HPDE6-E6E7 (cell line): Measurements from ENCODE around the gene MIDN.
"Not testable (repeated sequence)": the region's sequence is repeated elsewhere in the genome, so short reads cannot be mapped to it uniquely, and the experiment has no call there.

Source experiments
- DNase-seq: peaks from one replicate; pipeline ENCODE4 v3.0.0; 2011; ENCODE audit warnings: missing footprints; ENCODE audit errors: extremely low spot score

Gene MIDN

DNA sequence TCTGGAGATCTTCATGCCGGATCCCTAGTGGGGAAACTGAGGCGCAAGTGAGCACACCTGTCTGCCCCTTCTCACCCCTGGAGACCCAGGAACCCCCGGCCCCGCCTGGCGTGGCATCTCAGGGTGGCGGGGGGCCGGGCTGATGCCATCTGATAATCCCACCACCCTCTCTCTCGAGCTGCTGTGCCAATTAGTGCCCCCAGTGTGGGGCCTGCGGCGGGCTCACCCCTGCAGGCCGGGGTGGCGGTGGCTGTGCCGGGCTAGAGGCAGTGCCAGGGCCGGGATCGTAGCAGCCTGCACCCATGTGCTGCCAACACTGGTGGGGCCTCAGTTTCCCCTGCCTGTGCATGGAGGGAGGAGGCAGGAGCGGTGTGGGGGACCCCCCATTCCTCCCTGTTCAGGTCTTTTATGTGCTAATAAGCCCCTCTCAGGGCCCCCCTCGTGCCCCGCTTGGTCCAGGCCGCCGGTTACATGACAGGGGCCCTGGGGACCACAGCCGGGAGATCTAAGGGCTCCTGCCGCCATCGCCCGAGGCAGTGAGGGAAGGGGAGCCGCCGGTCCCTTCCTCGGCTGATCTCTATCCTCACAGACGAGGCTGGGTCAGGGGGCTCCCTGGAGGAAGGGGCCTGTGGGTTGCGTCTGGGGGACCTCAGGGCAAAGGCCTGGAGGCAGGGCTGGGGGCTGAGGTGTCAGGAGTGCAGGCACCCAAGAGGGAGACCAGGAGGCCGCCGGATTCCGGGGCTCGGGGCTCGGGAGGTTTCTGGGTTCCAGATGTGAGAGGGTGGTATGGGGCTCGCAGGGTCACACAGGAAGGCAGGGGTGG, 45.6 kb downstream of the MIDN start:
- no peak for DNase-seq

DNA sequence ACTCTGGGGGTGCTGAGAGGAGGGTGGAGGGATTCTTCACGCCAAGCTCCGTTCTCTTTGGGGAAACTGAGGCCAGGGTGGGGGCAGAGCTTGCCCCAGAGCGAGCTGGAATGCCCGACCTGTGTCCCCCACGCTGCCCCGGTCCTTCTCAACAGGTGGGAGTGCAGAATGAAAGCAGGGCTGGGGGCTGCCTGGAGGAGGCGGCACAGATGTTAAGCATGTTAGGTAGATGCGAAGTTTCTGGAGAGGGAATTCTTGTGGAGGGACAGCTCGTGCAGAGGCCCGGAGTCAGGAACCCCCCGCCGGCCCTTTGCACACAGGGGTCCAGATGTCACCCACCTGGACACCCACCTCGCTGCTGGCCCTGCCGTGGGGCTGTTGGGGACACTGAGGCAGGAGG, 46.3 kb downstream of the MIDN start:
- DNase-seq = no peak

DNA sequence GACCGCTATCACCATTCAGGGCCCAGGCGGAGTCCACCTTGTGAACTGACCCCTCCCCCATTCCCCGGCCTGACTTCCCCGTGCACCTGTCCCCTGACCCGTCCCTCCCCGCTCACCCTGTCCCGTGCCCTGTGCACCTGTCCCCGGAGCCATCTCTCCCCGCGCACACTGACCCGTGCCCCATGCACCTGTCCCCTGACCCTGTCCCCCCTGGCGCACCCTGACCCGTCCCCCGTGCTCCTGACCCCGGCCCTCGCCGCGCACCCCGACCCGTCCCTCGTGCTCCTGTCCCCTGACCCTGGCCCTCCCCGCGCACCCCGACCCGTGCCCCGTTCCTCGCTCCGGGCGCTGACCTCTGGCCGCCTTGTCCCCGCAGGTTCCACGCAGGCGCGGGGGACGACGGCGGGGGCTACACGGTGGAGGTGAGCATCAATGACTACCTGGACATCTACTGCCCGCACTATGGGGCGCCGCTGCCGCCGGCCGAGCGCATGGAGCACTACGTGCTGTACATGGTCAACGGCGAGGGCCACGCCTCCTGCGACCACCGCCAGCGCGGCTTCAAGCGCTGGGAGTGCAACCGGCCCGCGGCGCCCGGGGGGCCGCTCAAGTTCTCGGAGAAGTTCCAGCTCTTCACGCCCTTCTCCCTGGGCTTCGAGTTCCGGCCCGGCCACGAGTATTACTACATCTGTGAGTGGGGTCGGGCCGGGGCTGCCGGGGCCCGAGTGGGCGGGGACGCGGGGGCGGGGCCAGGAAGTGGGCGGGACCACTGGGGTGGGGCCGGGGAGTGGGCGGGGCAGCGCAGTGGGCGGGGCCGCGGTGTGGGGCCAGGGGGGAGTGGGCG, 47.0 kb downstream of the MIDN start:
- DNase-seq = no peak

DNA sequence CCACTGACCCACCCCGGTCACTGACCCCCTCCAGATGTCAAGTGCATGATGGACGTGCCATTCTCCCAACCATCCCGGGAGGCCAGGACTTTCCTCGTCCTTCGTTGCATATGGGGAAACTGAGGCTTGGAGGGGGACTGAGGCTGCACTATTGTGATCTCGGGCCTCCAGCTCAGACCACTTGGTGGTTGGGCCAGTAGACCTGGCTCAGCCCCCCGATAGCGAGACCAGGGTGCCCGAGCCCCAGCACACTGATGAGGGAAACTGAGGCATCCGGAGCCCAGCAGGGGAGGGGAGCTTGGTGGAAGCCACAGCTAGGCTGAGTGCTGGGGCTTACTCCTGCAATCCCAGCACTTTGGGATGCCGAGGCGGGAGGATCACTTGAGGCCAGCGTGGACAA, 47.7 kb downstream of the MIDN start:
- no peak for DNase-seq

DNA sequence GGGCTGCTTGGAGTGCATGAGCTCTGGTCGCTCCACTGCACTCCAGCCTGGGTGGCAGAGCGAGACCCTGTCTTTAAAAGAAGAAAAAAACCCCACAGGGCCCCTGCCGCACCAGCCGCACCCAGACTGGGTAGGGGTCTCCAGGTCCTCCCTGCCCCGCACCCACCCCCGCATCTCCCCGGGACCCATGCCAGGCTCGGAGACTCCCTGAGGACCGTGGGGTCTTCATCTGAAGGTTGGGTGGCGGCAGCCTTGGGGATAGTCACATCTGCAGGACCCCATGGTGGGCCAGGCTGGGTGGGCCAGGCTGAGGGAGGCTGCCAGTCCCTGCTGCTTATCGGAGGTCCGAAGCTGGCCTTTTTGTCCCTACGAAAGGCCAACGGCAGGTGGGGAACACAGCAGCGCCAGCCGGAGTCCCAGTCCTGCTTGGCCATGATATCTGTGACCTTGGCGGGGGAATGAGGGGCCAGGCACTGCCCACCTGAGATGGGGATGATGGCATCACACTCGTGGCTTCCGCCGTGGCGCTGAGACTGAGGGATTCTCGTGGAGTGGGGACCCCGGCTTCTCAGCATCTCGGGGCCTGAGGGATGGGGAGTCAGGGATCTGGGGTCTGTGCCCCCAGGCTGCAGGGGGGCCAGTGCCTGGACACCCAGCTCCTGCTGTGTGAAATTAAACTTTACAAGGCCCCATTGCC, 48.3 kb downstream of the MIDN start:
- DNase-seq = no peak

DNA sequence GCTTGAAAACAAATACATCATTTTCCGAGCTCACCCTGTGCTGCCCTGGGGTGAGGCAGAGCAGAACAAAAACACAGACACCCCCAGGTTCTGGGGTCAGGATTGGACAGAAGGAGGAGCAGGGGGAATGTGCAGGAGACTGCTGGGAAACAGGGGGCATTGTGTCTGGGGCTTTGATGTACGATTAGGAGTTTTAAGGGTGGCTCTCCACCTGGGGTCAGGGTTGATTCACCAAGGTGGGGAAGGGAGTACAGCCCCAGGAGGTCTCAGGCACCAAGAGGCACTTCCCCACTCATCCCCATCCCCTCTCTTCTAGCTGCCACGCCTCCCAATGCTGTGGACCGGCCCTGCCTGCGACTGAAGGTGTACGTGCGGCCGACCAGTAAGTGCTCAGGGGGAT, 49.9 kb downstream of the MIDN start:
- DNase-seq = no peak

DNA sequence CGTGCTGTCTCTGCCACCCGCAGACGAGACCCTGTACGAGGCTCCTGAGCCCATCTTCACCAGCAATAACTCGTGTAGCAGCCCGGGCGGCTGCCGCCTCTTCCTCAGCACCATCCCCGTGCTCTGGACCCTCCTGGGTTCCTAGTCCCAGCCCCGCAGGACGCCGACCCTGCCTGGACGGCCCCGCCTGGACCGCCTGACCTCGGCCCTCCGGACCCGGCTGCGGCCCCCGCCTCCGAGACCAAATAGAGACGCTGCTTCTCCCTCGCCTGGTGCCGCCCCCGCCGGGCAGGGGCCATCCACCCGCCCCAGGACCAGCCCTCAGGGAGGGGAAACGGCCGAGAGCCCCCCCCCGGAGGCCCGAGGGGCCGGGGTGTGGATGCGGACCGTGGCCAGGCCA, 51.4 kb downstream of the MIDN start:
- DNase-seq = no peak

DNA sequence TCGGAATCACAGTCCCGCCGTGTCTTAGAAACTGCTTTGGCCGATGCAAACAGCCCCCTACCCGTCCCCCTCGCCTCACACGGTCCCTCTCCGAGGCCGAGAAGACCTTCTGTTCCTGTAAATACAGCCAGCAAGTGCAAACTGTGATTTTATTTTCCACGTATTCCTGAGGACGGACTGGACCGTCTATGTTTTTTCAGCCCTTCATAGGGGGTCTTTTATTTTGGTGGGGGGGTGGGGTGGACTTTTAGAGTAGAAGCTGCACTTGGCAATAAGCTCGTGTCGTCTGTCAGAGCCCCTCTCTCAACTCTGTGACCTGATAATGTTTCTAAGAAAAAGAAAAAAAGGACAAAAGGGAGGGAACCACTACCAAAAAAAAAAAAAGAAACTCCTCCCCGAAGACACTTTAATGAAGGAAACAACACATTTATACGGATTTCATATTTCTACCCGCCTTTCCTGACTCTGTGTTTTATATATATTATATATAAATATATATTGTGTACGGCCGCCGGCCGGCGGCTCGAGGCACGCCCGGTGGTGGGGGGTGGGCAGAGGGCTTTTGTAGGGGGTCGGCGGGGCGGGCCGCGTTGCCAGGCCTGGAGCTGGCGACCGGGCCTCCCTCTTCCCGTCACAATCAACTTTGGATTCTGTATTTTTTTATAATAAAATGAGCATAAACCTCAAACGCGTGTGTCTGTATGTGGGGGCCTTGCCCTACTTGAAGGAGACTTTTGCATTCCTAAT, 52.5 kb downstream of the MIDN start:
- DNase-seq = no peak

DNA sequence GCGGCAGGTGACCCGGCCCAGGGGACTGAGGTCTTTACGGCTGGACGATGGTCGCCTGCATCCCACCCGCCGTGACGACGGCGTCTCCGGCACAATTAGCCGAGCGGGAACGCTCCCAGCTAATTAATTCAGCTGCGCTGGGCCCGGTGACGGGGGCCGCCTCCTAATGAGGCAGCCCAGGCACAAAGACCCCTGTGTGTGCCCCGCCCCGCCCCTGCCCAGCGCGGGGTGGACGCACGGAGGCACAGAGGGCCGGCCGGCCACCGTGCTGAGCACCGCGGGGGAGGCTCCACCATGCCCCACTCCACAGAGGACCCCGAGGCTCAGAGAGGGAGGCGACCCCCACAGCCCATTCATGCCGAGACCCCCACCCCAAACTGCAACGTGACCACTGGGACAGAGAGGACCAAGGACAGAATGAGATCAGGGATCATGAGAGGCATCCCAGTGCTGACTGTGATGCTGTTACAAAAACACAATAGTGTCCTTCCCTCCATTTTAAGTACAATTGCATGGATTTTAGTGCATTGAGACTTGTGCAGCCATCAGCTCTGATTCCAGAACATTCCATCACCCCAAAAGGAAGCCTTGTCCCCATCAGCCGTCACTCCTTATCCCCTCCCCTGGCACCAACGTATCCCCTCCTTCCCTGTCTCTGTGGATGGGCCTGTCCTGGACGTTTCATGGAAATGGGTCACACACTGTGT, 54.3 kb downstream of the MIDN start:
- no peak for DNase-seq

DNA sequence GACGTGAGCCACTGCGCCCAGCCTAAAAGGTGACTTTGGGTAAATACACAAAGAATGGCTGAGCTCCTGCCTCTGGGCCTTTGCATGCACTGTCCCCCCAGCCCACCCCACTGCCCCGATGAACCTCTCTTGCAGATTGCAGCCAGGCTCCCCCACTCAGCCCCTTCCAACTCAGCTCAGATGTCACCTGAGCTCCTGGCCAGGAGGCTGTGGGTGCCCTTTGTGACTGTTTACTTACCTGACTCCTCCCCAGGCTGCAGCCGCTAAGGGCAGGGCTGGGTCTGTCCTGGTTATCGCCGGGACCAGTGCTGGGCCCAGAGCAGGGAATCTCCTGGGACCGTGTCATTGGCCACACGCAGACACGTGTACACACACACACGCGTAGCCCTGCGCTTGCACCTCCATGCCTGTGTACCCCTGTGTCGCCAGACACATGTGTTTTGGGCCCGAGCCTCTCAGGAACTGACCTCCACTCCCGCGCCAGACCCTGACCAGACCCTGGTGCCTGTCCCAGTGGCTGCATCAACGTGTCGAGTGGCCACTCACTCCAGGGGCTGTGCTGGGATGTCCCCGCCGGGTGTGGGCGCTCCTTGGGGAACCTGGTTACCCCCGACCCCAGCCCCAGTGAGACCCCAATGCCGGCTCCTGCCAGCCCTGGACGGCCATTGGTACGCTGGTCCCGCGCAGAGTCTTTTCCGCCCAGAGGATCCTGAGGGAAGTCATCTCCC, 56.0 kb downstream of the MIDN start:
- DNase-seq = no peak

DNA sequence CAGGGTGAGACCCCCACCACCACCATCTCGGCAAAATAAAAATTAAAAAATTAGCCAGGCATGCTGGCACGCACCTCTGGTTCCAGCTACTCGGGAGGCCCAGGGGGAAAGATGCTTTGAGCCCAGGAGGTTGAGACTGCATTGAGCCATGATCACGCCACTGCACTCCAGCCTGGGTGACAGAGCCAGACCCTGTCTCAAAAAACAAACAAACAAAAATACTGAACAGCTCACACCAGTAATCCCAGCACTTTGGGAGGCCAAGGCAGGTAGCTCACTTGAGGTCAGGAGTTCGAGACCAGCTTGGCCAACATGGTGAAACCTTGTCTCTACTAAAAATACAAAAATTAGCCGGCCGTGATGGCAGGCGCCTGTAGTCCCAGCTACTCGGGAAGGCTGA, 57.0 kb downstream of the MIDN start:
- not testable (repeated sequence) for DNase-seq

DNA sequence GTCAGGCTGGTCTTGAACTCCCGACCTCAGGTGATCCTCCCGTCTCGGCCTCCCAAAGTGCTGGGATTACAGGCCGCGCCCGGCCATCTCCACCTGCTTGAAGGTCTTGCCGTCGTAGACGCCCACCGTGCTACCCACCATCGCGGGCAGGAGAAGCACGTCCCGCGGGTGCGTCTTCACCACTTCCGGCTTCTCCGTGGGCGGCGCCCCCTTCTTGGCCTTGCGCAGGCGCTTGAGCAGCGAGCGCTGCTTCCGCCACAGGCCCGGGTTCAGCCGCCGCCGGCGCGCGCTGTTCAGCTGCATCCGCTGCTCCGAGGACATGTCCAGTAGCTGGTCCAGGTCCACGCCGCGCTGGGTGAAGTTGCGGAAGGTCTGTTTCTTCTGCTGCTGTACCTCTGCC, 58.9 kb downstream of the MIDN start:
- no peak for DNase-seq

DNA sequence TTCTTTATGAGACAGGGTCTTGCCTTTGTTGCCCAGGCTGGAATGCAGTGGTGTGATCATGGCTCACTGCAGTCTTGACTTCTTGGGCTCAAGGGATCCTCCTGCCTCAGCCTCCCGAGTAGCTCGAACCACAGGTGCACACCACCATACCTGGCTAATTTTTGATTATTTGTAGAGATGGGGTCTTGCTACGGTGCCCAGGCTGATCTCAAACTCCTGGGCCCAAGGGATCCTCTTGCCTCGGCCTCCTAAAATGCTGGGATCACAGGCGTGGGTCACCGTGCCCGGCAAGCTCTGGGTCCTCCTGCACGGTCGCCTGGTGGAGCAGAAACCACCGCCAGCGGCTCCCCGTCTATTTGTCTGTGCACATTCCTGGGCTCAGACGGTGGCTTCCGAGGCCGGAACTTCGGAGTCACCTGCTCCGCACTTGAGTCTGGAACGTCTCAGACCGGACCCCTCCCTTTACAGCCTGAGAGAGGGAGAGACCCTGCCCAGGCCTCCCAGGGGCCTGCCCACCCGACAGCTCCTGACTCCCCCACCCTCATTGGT, 59.4 kb downstream of the MIDN start:
- no peak for DNase-seq

DNA sequence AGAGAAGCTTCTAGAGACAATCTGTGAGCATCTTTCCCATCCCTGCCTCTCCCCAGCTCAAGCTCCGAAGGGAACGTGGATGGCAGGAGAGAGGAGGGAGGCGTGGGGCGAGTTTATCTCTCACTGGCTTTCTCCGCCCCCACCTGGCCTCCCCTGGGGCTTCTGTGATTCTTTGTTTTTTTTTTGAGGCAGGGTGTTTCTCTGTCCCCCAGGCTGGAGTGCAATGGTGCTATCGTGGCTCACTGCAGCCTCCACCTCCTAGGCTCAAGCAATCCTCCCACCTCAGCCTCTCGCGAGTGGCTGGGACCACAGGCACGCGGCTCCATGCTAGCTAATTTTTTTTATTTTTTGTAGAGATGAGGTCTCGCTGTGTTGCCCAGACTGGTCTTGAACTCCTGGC, 60.3 kb downstream of the MIDN start:
- DNase-seq = no peak
